SH-SY5Y (cell line): Measurements from ENCODE around the gene UBB.

ENCODE experiments used
- GATA2 ChIP-seq: IDR thresholded peaks from 2 replicates; pipeline ENCODE4 v1.6.1; 2011; ENCODE audit warnings: mild to moderate bottlenecking, low read depth, low read length
- GATA3 ChIP-seq: IDR thresholded peaks from 2 replicates; pipeline ENCODE4 v1.6.1; 2011; ENCODE audit warnings: low read depth, mild to moderate bottlenecking, low read length, moderate library complexity

Gene UBB

DNA sequence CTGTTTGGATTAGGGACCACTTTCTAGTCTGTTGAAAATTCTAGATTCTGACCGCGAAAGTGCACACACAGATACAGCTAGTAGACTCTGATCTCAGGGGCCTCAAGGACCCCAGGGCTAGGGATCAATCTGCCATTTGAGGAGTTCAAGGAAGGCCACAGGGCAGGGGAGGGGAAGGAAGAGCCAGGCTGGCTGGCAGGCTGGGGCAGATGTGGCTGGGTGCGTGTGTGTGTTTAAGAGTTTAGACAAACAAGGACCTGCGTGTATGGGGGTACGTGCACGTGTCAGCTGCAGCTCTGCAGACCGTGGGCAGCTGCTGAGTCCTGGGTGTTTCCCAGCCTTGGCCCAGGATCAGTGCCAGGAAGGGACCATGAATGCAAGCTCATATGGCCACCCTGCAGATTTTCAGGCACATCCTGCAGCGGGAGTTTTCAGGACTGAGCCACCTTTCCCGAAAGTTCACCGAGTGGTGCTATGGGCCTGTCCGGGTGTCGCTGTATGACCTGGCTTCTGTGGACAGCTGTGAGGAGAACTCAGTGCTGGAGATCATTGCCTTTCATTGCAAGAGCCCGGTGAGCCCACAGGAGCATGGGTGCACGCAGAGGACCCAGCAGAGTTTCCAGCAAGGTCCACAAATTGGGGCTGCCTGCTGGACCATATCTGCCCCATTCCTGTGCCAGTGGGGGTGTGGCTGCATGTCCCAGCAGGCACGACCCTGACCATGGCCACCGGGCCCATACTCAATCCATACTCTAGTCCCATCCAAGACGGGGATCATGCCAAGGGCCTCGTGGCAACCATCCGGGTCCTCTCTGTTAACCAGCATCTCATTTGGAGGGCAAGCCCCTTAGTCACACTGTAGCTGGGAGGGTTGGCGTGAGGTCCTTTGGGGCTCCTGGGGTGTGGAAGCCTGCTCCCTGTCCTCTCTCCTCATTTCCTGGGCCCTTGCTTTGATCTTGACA lies 45.1 kb downstream of the UBB start:
- TF ChIP-seq GATA2: no peak
- TF ChIP-seq GATA3: no peak

DNA sequence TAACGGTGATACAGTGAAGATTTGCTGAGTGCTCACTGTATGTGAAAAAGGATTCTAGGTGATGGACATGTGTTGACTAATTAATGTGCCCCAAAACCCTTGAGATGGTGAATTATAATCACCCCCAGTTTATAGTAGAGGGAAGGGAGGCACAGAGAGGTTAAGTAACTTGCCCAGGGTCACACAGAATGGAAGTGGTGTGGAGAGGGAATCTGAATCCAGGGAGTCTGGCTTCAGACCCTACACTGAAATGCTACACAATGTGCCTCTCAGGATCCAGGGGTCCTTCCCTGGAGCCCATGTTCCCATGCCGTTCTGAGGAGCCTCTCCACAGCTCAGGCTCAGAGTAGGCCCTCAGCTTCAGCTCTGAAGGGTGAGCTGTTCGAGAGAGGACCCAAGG lies 46.1 kb downstream of the UBB start:
- no peak for TF ChIP-seq GATA2
- TF ChIP-seq GATA3: no peak

DNA sequence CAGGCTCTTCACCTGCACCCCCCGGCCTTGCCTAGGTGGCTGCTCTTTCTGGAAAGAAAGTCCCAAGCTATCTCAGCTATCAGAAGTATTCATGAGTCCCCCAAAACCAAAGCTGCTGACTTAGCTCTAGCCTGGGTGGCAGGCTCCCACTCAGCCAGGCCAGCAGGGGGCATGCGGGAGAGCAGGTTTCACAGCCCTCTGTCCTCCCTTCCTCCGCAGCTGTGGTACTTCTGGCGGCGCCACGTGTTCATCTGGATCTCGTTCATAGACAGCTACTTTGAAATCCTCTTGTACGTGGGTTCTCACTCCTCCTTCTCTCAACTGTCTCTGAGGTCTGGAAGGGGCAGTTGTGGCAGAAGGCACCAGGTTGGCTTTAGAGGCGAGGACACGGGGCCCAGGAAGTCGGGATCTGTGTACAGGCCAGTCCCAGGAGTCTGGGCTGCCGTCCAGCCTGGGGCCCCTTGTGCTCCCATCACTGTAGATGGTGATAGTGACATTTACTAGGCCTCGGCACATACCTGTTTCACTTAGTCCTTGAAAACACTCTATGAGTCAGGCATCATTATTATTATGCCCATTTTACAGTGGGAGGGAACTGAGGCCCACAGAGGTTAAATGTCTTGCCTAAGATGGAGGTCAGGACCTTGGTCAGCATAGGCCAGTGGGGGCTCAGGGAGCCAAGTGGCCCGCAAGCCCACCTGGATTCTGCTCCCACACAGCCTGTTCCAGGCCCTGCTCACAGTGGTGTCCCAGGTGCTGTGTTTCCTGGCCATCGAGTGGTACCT lies 47.4 kb downstream of the UBB start:
- TF ChIP-seq GATA3: no peak

DNA sequence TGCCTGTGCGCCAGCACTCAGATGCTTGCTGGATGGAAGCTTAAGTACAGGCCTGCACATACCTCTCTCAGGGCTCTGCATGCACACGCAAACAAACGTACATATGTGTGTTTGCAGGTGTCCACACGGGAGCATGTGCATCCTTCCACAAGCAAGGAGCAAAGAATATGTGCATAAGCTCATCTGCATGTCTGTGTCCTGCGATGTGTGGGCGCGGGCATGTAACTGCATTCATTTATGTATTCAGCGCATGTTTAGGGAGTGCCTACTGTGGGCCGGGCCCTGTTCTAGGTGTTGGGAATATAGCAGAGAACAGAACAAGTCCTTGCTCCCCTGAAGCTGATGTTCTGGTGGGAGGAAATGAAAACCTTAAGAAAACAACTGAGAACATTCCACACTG lies 48.2 kb downstream of the UBB start:
- TF ChIP-seq GATA3 (no peak), GATA2 (no peak)

DNA sequence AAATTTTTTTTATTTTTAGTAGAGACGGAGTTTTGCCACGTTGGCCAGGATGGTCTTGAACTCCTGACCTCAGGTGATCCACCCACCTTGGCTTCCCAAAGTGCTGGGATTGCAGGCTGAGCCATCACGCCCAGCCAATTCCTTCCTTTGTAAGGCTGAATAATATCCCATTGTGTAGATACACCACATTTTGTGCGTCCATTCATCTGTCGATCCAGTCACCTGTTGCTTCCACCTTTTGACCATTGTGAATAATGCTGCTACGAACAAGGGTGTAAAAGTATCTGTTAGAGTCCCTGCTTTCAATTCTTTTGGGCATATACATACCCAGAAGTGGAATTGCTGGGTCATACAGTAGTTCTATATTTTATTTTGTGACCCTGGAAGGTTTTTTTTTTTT lies 49.8 kb downstream of the UBB start:
- TF ChIP-seq GATA3: no peak
- TF ChIP-seq GATA2: no peak

DNA sequence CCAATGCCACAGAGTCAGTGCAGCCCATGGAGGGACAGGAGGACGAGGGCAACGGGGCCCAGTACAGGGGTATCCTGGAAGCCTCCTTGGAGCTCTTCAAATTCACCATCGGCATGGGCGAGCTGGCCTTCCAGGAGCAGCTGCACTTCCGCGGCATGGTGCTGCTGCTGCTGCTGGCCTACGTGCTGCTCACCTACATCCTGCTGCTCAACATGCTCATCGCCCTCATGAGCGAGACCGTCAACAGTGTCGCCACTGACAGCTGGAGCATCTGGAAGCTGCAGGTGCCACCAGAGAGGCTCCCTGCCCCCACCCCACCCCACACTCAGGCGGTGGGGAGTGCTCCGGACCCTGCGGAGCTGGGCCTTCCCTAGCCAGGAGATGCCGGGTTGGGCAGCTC lies 51.1 kb downstream of the UBB start:
- TF ChIP-seq GATA2 (no peak), GATA3 (no peak)
